Adrenal gland (tissue), 5 donors: ENCODE data around the gene TMOD1.

Source experiments
- POLR2A ChIP-seq, 2 donors: fragments of 450-650 bp; IDR thresholded peaks; one replicate each; pipeline ENCODE4 v1.6.1; 2017; ENCODE audit warnings: antibody characterized with exemption in 2 of 2, mild to moderate bottlenecking in 2 of 2, moderate library complexity in 1 of 2
- TF ChIP-seq, protein P1 (sequence below), 6 experiments: fragments of 450-650 bp in 4 of 6; fragments of 200-600 bp in 2 of 6; sonication (generic) in 1 of 6; IDR thresholded peaks; 1 replicate in 5 of 6; 2 replicates in 1 of 6; pipeline versions ENCODE4 v1.5.1 to v1.8.0; 2016 to 2021; ENCODE audit warnings: antibody characterized with exemption in 6 of 6, mild to moderate bottlenecking in 2 of 6, moderate library complexity in 1 of 6
- donor health status: DM: no; HTN: no; CAD: no.

- TF ChIP-seq, protein P1, sequence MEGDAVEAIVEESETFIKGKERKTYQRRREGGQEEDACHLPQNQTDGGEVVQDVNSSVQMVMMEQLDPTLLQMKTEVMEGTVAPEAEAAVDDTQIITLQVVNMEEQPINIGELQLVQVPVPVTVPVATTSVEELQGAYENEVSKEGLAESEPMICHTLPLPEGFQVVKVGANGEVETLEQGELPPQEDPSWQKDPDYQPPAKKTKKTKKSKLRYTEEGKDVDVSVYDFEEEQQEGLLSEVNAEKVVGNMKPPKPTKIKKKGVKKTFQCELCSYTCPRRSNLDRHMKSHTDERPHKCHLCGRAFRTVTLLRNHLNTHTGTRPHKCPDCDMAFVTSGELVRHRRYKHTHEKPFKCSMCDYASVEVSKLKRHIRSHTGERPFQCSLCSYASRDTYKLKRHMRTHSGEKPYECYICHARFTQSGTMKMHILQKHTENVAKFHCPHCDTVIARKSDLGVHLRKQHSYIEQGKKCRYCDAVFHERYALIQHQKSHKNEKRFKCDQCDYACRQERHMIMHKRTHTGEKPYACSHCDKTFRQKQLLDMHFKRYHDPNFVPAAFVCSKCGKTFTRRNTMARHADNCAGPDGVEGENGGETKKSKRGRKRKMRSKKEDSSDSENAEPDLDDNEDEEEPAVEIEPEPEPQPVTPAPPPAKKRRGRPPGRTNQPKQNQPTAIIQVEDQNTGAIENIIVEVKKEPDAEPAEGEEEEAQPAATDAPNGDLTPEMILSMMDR (IDR thresholded peaks at IDR 0.05): no peak
- TF ChIP-seq POLR2A (IDR thresholded peaks at IDR 0.05): no peak
Measured at GRCh38 chr9:97592126-97592525, 90.7 kb downstream of the TMOD1 start.
